AG10803 (cell line): ENCODE data around the gene EPB41L5.

ENCODE experiments used
- DNase-seq: peaks from one replicate; pipeline ENCODE4 v3.0.0; 2010; ENCODE audit warnings: low read depth
- H3K4me3 ChIP-seq: 2 replicates; pipeline ENCODE4 v1.5.1; 2011; ENCODE audit warnings: mild to moderate bottlenecking, low read length, control low read depth
- TF ChIP-seq, protein P1 (sequence below): conservative IDR thresholded peaks from 2 replicates; pipeline ENCODE4 v1.5.1; 2011; ENCODE audit warnings: mild to moderate bottlenecking, low read length, control low read depth, inconsistent platforms

EPB41L5 gene

GRCh38 chr2:120227111-120227991 is 214.5 kb downstream of the EPB41L5 start:
- no peak overlapping the region for H3K4me3 ChIP-seq
- TF ChIP-seq, protein P1, sequence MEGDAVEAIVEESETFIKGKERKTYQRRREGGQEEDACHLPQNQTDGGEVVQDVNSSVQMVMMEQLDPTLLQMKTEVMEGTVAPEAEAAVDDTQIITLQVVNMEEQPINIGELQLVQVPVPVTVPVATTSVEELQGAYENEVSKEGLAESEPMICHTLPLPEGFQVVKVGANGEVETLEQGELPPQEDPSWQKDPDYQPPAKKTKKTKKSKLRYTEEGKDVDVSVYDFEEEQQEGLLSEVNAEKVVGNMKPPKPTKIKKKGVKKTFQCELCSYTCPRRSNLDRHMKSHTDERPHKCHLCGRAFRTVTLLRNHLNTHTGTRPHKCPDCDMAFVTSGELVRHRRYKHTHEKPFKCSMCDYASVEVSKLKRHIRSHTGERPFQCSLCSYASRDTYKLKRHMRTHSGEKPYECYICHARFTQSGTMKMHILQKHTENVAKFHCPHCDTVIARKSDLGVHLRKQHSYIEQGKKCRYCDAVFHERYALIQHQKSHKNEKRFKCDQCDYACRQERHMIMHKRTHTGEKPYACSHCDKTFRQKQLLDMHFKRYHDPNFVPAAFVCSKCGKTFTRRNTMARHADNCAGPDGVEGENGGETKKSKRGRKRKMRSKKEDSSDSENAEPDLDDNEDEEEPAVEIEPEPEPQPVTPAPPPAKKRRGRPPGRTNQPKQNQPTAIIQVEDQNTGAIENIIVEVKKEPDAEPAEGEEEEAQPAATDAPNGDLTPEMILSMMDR = no peak
- DNase-seq = no peak

DNA sequence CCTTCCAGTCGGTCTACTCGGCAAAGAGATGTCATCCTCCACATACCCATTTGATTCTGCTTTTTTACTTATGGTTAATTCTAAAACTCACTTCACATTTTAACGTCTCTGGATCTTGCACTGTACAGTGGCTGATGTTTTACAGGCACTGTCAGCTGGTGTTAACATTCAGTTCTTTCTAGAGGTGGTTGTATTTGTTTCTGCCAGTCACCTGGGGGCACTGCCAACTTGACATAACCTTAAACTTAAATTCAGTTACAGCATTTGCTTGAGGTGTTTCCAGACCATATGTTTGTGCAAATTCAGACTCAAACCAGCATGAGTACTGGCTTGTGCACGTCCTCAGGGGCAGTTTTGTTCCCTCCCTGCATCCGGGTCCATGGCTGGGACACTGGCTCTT is 215.6 kb downstream of the EPB41L5 start:
- TF ChIP-seq, protein P1 = no peak
- DNase-seq = no peak
- no peak overlapping the region for H3K4me3 ChIP-seq
